DMS79 treated with DMSO at 0.1 percent for 48 hours (cell line): Measurements from ENCODE around the gene PPP1R15A.
A peak's percentile ranks its signal among the peaks of the same experiment; 100 is the strongest.
"Not testable (repeated sequence)": the region's sequence is repeated elsewhere in the genome, so short reads cannot be mapped to it uniquely, and the experiment has no call there.

Experiments
- DNase-seq: peaks from one replicate; lab custom pipeline; 2025; lab: John Stamatoyannopoulos, UW

The PPP1R15A gene

DNA sequence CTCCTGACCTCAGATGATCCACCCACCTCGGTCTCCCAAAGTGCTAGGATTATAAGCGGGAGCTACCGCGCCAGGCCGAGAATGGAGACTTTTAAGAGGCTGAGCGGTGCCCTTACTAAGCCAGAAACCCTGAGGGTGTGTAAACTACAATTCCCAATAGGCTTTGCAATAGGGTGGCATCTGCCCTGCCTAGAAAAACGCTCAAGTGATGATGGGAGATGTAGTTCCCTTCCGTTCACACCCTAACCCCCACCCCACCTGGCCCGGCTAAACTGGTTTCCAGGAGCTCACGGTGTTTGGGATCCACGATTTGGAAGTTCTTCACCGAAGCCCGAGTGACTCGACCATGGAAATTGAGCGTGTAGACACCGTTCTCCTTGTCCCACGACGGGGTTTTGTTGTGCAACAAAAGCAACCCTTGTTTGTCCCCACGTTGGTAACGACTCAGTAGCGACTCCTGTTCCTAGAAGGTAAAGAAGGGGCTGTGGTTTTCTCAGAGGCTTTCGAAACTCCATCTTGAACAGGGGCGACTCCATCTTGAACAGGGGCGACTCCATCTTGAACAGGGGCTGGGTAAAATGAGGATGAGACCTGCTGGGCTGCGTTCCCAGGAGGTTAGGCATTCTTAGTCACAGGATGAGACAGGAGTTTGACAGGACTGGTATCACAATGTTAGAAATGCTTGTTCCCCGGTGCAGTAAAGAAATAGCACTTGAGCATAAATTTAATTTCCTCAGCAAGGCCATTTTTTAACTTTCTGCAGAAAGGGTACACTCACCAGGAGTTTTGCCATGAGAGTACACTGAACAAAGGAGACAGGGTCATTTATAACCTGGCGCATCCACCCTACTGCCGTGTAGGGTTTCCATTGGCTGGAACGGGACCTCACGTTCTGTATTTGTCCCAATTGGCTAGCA, 9.8 kb downstream of the PPP1R15A start:
- no peak for DNase-seq

DNA sequence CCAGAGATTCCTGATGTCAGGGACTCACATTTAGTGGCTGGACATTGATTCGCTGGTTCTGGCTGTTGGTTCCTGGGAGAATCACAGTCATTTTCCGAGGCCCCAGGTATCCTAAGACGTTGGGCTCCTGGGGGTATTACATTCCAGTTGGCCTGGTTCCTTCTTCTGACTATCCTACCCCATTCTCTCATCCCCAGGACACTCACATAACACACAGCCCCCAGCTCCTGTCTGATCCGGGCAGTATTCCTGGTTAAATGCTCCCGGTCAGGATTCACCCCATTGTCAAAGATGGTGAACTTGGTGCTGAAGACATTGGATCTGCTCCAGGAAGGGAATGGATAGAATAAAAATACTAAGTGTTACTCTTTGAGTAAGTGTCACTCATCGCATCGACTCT, 11.5 kb downstream of the PPP1R15A start:
- DNase-seq, result no peak

DNA sequence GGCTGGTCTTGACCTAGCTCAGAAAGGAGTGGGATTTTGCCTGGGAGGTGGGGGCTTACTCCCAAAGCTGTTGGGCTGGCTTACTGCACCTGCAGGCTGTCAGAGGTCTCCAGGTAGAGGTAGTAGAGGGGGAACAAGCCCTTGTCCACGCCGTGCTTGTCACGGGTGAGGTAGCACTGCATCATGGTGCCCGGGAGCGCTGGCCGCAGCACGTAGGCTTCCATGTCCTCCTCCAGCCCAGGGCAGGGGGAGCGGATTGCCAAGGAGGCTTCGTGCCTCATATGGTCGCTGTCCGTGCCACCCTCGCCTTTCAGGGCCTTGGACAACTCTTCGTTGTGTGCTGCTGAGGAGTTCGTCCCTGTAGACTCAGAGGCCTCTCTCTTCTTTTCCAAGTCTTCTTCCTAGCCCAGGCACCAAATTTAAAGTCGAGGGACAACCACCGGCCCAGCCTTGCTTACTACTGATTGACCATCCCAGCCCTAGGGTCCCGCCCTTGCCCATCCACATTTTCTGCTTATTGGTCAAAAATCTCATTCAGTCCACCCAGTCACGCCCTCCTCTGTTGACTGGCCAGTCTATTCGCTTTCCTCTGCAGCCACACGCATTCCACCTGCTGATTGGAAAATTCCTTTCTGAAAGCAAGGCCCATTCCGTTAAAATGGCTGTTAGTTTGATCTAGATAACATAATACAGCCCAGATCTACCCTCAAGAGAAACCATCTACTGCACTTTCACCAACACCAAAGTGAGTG, 15.8 kb downstream of the PPP1R15A start:
- DNase-seq, result no peak

- not testable (repeated sequence) for DNase-seq
Observed at GRCh38 chr19:48889496-48889895, 17.3 kb downstream of the PPP1R15A start.

GRCh38 chr19:48890551-48890950, 18.3 kb downstream of the PPP1R15A start:
- no peak for DNase-seq

DNA sequence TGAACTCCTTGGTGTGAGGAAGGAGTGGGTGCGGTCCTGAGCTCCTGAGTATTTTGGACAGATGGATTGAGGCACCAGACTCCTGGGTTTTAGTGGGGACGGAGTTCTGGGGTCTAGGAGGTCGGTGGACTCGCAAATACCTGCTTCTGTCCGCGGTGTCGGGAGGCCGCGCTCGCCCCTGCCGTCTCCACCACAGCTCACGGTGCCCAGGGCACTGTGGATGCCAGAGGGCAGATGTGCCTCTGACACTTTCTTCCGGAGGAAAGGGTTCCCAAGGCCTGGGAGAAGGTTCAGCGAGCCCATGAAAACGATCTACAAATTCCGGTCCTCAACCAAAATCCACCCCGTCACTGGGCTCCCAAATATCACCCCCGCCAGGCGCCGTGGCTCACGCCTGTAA, 23.0 kb downstream of the PPP1R15A start:
- DNase-seq, result no peak

- no peak for DNase-seq
Observed at GRCh38 chr19:48896191-48896720, 24.0 kb downstream of the PPP1R15A start.

DNA sequence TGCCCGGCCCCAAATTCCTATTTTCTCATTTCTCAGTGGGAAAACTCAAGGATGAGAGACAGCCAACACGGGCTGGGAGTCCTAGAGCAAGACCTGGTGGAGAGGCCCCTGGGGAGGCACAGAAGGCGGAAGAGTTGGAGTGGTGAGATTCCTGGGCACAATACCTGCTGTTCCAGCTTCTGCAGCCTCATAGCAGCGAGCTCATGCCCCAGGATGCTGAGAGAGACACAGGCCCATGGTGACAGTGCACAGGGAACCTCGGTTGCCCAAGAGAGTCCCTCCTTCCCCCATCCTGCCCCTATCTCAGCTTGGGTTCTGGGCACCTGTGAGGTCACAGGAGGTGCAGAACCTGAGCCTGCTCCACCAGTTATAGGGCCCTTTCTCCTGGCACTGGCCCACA, 25.0 kb downstream of the PPP1R15A start:
- DNase-seq, result no peak

GRCh38 chr19:48899386-48899749, 27.1 kb downstream of the PPP1R15A start:
- not testable (repeated sequence) for DNase-seq

- DNase-seq, result peak; percentile 96
Observed at GRCh38 chr19:48899781-48900476, 27.7 kb downstream of the PPP1R15A start, which contains the start of gene NUCB1. Gene NUCB1, plus strand, starts transcription at chr19:48900312. Its CDS starts 485 bp downstream, at chr19:48900797.

- DNase-seq, result peak; percentile 7
Observed at GRCh38 chr19:48900477-48901406, 28.5 kb downstream of the PPP1R15A start.

DNA sequence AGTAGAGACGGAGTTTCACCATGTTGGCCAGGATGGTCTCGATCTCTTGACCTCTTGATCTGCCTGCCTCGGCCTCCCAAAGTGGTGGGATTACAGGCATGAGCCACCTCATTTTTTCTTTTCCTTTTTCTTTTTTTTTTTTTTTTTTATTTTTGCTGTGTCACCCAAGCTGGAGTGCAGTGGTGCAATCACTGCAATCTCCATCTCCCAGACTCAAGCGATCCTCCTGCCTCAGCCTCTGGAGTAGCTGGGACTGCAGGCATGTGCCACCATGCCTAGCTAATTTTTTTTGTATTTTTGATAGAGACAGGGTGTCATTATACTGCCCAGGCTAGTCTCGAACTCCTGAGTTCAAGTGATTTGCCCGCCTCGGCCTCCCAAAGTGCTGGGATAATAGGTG, 30.1 kb downstream of the PPP1R15A start:
- not testable (repeated sequence) for DNase-seq

DNA sequence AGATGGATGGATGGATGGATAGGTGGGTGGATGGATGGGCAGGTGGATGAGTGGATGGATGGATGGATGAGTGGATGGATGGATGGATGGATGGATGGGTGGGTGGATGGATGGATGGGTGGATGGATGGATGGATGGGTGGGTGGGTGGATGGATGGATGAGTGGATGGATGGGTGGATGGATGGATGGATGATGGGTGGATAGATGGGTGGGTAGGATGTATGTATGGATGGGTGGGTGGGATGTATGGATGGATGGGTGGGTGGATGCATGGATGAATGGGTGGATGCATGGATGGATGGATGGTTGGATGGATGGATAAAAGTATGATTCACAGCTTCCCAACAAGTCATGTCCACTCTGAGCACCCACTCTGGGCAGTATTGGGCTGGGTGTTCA, 31.6 kb downstream of the PPP1R15A start:
- DNase-seq, result not testable (repeated sequence)

GRCh38 chr19:48905664-48906063, 33.4 kb downstream of the PPP1R15A start:
- DNase-seq, result no peak

- DNase-seq, result no peak
Observed at GRCh38 chr19:48906324-48906723, 34.1 kb downstream of the PPP1R15A start.

DNA sequence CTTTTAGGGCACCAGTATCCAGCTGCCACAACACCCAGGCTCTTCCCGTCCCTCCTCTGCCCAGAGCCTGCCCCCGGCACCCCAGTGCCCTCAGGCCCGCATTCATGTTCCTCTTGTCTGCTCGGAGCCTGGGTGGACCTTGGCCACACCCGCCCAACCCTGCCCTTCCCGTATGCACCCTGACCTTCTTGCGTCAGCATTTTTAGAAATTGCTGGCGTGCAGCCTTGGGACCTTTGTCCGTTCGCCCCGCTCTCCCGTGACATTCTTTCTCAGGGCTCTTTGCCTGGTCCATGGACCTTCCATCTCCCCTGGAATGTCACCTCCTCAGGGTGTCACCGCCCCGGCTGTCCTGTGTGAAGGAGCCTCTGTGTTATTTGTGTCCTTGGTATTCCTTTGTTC, 35.5 kb downstream of the PPP1R15A start:
- no peak for DNase-seq

- not testable (repeated sequence) for DNase-seq
Observed at GRCh38 chr19:48909424-48910077, 37.3 kb downstream of the PPP1R15A start.

DNA sequence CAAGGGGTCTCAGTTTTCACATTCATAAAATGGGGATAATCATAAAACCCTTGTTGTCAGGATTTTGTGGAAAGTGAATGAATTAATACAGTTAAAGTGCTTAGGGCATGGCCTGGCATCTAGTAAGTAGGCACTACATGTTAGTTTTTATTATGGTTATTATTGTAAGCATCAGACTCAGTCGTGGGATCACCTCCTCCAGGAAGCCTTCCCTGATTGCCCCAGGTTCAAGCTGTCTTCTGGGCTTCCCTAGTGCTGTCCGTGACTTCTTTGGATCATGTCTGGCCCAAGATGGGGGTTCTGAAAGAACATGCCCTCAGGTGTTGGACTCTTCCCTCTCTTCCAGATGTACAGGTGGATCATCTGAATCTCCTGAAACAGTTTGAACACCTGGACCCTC, 38.6 kb downstream of the PPP1R15A start:
- no peak for DNase-seq

DNA sequence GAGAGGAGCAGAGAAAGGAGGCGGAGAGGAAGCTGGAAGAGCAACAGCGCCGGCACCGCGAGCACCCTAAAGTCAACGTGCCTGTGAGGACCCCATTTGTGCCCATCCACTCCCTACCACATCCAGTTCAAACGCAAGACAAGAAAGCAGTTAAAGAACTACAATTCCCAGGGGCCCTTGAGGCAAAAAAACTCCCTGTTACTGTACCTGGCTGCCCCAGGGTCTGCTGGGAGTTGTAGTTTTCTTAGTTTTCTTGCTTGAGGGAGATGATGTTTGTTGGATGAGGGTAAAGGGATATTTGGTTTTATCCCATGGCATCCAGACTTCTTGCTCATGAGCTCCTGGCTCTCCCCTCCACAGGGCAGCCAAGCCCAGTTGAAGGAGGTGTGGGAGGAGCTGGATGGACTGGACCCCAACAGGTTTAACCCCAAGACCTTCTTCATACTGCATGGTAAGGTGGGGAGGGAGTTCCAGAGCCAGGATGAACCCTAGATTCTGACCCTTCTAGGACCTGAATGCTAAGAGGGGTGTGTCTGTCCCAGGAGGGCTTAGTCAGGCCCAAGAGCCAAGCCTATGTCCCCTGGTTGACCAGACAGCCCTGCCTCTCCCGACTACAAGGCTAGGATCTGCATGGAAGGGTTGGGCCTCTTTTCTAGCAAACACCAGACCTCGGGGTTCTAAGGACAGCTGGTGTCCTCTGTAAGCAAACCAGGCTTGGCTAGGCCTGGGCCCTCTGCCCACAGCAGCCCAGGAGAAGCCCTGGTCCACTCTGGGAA, 41.1 kb downstream of the PPP1R15A start:
- DNase-seq, result no peak

- peak; percentile 15 for DNase-seq
Observed at GRCh38 chr19:48914181-48914580, 42.0 kb downstream of the PPP1R15A start.
